Epithelial cell of esophagus (primary cell): Measurements from ENCODE around the gene ZNF609.

Experiments used
- DNase-seq: peaks from one replicate; pipeline ENCODE4 v3.0.0; 2010; ENCODE audit warnings: low read depth
- H3K4me3 ChIP-seq: 2 replicates; pipeline ENCODE4 v1.5.1; 2011; ENCODE audit warnings: mild to moderate bottlenecking, low read length, control low read depth
- TF ChIP-seq, protein P1 (sequence below): IDR thresholded peaks from 2 replicates; pipeline ENCODE4 v1.5.1; 2011; ENCODE audit warnings: low read depth, mild to moderate bottlenecking, low read length, control low read depth, inconsistent platforms; ENCODE audit not compliant: insufficient read depth; ENCODE audit errors: missing control alignments

Gene ZNF609

DNA sequence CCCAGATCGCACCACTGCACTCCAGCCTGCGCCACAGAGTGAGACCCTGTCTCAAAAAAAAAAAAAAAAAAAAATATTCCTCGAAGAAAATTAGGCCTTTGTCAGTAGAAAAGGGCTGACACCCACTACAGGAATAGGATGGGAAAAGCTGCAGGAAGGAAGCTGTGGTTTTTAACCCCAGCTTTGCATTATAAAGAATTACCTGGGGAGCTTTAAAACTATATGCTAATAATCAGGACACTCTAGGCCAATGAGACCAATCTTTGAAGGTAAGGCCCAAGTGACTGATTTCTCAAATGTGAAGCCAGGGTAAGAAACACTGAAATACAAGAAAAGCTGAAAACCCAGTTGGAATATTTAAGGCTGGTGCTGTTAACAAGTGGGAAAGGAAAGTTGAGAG is 240.7 kb downstream of the ZNF609 start:
- DNase-seq: no peak
- TF ChIP-seq, protein P1, sequence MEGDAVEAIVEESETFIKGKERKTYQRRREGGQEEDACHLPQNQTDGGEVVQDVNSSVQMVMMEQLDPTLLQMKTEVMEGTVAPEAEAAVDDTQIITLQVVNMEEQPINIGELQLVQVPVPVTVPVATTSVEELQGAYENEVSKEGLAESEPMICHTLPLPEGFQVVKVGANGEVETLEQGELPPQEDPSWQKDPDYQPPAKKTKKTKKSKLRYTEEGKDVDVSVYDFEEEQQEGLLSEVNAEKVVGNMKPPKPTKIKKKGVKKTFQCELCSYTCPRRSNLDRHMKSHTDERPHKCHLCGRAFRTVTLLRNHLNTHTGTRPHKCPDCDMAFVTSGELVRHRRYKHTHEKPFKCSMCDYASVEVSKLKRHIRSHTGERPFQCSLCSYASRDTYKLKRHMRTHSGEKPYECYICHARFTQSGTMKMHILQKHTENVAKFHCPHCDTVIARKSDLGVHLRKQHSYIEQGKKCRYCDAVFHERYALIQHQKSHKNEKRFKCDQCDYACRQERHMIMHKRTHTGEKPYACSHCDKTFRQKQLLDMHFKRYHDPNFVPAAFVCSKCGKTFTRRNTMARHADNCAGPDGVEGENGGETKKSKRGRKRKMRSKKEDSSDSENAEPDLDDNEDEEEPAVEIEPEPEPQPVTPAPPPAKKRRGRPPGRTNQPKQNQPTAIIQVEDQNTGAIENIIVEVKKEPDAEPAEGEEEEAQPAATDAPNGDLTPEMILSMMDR: no peak
- H3K4me3 ChIP-seq: peak overlapping the region; percentile 83

DNA sequence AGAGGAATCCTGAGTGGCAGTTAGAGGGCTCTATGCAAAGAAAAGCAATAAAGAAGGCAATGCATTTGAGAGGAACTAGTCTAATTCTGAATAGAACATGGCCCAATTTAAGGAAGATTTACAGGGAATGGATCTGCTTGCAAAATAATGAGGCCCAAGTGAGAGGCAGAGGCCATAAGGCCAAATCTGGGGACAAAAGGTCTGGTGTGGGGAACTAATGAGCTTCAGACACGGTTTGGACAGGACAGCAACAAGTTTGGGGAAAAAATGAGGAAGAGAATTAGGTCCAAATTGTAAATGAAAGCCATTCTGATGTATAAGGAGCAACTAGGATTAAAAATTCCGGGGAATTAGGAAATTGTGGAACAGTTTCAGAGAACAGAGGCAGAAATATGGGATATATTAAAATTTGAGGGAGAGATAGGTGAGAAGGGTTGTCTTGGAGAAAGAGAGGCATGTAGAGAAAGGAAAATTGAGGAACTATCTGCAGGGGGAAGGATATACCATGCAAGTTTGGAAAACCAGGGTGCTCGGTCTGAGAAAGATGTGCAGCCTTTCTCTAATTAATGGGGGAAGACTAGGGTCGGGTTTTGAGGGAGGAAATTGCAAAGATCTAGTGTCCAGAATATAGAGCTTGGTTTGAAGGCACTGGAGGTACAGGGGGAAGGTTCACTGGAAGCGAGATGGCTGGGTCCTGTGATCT is 241.3 kb downstream of the ZNF609 start:
- TF ChIP-seq, protein P1: no peak
- peak overlapping the region; percentile 83 for H3K4me3 ChIP-seq
- DNase-seq: no peak

DNA sequence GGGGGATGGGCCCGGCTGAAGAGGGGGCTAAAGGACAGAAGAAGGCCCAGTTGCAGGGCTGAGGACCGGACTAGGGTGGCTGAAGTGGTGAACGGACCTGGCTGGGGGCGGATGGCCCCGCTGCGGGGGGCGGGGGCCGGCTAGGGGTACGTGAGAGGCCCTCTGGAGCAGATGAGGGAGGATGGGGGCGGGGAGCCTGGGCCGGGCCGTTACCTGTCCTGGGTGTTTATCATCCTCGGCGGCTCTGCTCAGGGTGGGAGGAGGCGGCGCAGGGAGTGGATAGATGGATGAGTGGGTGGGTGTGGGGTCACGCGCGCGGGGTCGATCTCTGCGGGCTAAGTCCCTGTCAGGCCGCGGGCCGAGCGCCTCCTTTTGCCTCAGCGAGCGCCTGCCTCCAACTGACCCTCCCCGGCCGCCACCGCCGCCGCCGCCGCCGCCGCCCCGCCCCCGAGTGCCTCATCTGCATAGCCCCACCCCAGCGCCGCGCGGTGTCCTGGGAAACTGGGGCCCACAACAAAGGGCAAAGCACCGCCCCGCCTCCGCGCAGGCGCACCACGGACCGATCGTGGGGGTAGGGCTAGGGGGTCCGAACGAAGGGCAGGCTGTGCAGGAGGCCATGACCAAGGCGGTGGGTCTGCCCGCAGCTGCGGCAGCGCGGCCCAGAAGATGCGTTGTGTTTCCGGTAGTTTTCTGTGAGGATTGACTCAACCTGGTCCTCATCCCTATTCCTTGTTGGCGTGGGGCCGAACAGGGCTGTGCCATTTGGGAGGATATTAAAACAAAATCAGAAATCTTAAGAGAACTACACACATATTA is 242.6 kb downstream of the ZNF609 start:
- TF ChIP-seq, protein P1: no peak
- peak overlapping the region; percentile 83 for H3K4me3 ChIP-seq

DNA sequence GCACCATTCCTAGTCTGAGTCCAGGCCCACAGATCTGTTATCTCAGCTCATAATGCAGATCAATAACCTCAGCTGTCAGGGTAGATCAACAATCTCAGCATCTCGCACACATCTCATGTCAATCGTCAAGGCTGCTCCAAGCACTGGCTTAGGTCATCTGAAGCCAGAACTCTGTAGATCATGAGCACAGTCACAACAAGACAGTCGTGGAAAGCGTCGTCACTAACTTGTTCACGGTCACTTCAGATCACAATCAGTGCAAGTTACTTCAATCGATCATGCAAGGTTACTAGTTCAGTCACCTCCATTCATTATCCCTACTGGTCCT is 243.2 kb downstream of the ZNF609 start:
- TF ChIP-seq, protein P1: no peak
- no peak for DNase-seq
- peak overlapping the region; percentile 83 for H3K4me3 ChIP-seq

More for the DNA sequence above, 242.6 kb downstream of the ZNF609 start:
- DNase-seq: peak; percentile 89

DNA sequence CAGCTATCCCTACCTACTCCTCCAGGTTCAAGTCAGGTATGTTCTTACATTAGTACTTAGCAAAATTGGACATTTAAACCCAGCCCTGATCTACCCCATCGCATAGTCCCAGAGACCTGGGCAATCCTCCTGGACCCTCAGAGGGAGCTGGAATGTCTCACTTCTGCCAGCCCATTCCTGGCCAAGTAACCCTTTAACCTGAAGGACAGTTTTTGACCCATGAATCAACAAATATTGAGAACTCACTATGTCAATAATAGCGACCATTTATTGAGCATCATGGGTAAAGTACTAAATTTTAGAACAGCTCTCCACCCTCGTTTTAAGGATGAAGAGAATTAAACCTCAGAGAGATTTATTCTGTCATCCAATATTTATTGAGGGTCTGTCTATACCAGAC is 244.6 kb downstream of the ZNF609 start:
- TF ChIP-seq, protein P1: no peak
- no peak overlapping the region for H3K4me3 ChIP-seq
- DNase-seq: no peak

DNA sequence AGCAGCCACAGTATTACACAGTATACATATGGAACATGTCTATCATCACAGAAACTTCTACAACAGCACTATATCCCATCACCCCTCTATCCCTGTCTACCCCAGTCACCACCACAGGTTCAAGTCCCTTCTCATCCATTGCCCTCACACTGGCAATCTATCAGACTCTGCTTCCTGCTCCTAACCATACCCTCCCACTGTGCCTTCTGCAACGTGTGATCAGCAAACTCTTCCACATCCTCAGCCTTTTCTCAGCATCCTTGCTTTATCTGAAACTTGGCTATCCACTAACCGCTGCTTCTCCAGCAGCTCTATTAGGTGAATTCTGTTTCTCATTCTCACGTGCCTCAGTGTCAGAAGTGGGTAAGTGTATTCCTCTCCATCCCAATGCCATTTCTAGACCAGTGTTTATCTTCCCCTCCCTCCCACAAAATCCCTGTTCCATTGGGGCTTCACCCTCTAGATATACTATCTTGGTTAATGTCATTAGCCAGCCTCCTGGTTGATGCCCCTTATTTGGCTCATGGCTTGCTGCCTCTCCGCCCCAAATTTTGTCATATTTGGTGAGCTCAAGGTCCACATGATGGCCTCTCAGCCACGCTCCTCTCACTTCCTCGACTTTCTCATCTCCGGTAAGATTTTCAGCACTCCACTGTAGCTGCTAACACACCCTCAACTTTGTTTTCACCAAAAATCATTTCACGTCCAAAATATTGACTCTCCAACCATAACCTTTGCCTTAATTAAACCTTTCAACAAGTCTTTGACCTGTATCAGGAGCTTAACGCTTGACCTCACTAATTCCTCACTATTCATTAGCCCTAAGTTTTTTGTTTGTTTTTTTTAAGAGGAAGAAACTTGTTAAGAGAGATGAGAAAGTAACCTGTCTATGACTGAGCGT is 245.9 kb downstream of the ZNF609 start:
- TF ChIP-seq, protein P1: no peak
- H3K4me3 ChIP-seq: no peak overlapping the region
- DNase-seq: no peak
